GM12878 (cell line): ENCODE results near the gene P2RY11.

Experiments
- NBN ChIP-seq: fragments of 450-650 bp; IDR thresholded peaks from 2 replicates; pipeline ENCODE4 v1.6.1; 2016
- POLR2A ChIP-seq: IDR thresholded peaks from 2 replicates; pipeline ENCODE4 v1.6.1; 2011; ENCODE audit warnings: low read depth, mild to moderate bottlenecking, low read length
- SIX5 ChIP-seq: IDR thresholded peaks from 2 replicates; pipeline ENCODE4 v1.6.1; 2011; ENCODE audit warnings: mild to moderate bottlenecking, low read depth, low read length, moderate library complexity; ENCODE audit not compliant: severe bottlenecking
- SMAD1 ChIP-seq: fragments of 450-650 bp; IDR thresholded peaks from 2 replicates; pipeline ENCODE4 v1.6.1; 2018; ENCODE audit warnings: mild to moderate bottlenecking, low read depth; ENCODE audit not compliant: partially characterized antibody
- SRF ChIP-seq, 2 experiments: IDR thresholded peaks; 2 replicates each; pipeline ENCODE4 v1.6.1; 2011; ENCODE audit warnings: low read depth in 2 of 2, low read length in 2 of 2, mild to moderate bottlenecking in 1 of 2, moderate library complexity in 1 of 2
- USF1 ChIP-seq: IDR thresholded peaks from 2 replicates; pipeline ENCODE4 v1.6.1; 2011; ENCODE audit warnings: borderline replicate concordance, low read depth, mild to moderate bottlenecking, moderate library complexity, mixed read lengths, low read length; ENCODE audit not compliant: insufficient read depth; ENCODE audit errors: extremely low read length
- TF ChIP-seq, protein P1 (sequence below): fragments of 450-650 bp; IDR thresholded peaks from 2 replicates; pipeline ENCODE4 v1.6.1; 2017; ENCODE audit warnings: low read depth, mild to moderate bottlenecking, moderate library complexity
- TF ChIP-seq, protein P2 (sequence below), 3 experiments: IDR thresholded peaks in 2 of 3; conservative IDR thresholded peaks in 1 of 3; 2 replicates each; pipeline ENCODE4 v1.5.1; 2011; ENCODE audit warnings: low read depth in 3 of 3, low read length in 3 of 3, mild to moderate bottlenecking in 3 of 3, control low read depth in 2 of 3, moderate library complexity in 2 of 3, inconsistent platforms in 1 of 3, mixed read lengths in 1 of 3; ENCODE audit not compliant: control insufficient read depth in 2 of 3, insufficient read depth in 1 of 3; ENCODE audit errors: extremely low read depth in 1 of 3

GRCh38 chr19:10083911-10084310 is 27.6 kb upstream of the P2RY11 start:
- TF ChIP-seq POLR2A: no peak
- TF ChIP-seq, protein P1, sequence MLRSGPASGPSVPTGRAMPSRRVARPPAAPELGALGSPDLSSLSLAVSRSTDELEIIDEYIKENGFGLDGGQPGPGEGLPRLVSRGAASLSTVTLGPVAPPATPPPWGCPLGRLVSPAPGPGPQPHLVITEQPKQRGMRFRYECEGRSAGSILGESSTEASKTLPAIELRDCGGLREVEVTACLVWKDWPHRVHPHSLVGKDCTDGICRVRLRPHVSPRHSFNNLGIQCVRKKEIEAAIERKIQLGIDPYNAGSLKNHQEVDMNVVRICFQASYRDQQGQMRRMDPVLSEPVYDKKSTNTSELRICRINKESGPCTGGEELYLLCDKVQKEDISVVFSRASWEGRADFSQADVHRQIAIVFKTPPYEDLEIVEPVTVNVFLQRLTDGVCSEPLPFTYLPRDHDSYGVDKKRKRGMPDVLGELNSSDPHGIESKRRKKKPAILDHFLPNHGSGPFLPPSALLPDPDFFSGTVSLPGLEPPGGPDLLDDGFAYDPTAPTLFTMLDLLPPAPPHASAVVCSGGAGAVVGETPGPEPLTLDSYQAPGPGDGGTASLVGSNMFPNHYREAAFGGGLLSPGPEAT: no peak
- TF ChIP-seq, protein P2, sequence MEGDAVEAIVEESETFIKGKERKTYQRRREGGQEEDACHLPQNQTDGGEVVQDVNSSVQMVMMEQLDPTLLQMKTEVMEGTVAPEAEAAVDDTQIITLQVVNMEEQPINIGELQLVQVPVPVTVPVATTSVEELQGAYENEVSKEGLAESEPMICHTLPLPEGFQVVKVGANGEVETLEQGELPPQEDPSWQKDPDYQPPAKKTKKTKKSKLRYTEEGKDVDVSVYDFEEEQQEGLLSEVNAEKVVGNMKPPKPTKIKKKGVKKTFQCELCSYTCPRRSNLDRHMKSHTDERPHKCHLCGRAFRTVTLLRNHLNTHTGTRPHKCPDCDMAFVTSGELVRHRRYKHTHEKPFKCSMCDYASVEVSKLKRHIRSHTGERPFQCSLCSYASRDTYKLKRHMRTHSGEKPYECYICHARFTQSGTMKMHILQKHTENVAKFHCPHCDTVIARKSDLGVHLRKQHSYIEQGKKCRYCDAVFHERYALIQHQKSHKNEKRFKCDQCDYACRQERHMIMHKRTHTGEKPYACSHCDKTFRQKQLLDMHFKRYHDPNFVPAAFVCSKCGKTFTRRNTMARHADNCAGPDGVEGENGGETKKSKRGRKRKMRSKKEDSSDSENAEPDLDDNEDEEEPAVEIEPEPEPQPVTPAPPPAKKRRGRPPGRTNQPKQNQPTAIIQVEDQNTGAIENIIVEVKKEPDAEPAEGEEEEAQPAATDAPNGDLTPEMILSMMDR (IDR thresholded peaks at IDR 0.05 in 2 of 3, conservative IDR thresholded peaks at IDR 0.05 in 1 of 3; ENCODE audit: control insufficient read depth in 2 of 3, extremely low read depth in 1 of 3, insufficient read depth in 1 of 3, low read depth in 3 of 3, low read length in 3 of 3): no peak
- TF ChIP-seq SMAD1: no peak
- TF ChIP-seq NBN: no peak
- TF ChIP-seq SIX5: no peak
- TF ChIP-seq SRF (IDR thresholded peaks at IDR 0.05; ENCODE audit: low read depth in 2 of 2, low read length in 2 of 2): no peak
- no peak for TF ChIP-seq USF1
